Activated naive CD4-positive, alpha-beta T cell treated with anti-CD3 and anti-CD28 coated beads, Interleukin-2, amount 50 U/mL, for 24 hours (primary cell): Measurements from ENCODE around the gene NEDD8.
"Not testable (repeated sequence)": the region's sequence is repeated elsewhere in the genome, so short reads cannot be mapped to it uniquely, and the experiment has no call there.

Experiments used
- H3K27ac Mint-ChIP-seq: one replicate; pipeline ENCODE4 v1.8.0; 2021; ENCODE audit warnings: mild to moderate bottlenecking, mixed read lengths
- H3K27me3 Mint-ChIP-seq: one replicate; pipeline ENCODE4 v1.8.0; 2021; ENCODE audit warnings: mixed read lengths
- H3K36me3 Mint-ChIP-seq: one replicate; pipeline ENCODE4 v1.8.0; 2021; ENCODE audit warnings: mixed read lengths
- H3K4me1 Mint-ChIP-seq: one replicate; pipeline ENCODE4 v1.8.0; 2021; ENCODE audit warnings: mixed read lengths
- H3K4me3 Mint-ChIP-seq: one replicate; pipeline ENCODE4 v1.8.0; 2021; ENCODE audit warnings: mild to moderate bottlenecking, mixed read lengths
- H3K9me3 Mint-ChIP-seq: one replicate; pipeline ENCODE4 v1.8.0; 2021; ENCODE audit warnings: mixed read lengths

NEDD8 gene

DNA sequence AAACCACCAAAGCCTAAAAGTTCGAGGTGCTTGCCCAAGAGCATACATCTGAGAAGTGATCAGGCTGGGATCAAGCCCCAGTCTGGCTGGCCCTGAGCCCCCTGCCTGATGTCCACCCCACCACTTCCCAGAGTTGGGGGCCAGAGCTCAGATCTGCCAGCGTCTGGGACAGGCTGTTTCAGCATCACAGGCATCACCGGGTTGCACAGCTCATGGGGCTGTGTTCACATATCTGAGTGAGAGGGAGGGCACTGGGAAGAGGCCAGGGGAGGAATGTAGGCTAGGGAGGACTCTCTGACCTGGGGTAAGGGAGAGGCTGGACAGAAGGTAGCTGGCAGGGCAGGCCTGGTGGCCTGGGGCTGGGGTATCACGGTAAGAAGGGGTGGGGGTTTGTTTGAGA, 24.8 kb upstream of the NEDD8 start:
- Mint-ChIP-seq H3K4me3 (no peak overlapping the region), H3K27ac (no peak overlapping the region), H3K36me3 (peaks cover 6% of the 10 kb centered on the region), H3K27me3 (no peaks in the 10 kb centered on the region), H3K9me3 (no peaks in the 10 kb centered on the region), H3K4me1 (no peaks in the 10 kb centered on the region)

GRCh38 chr14:24255931-24256711, 24.0 kb upstream of the NEDD8 start:
- Mint-ChIP-seq H3K4me3 (no peak overlapping the region), H3K27ac (no peak overlapping the region), H3K36me3 (peaks cover 7% of the 10 kb centered on the region), H3K9me3 (no peaks in the 10 kb centered on the region), H3K27me3 (no peaks in the 10 kb centered on the region), H3K4me1 (no peaks in the 10 kb centered on the region)

DNA sequence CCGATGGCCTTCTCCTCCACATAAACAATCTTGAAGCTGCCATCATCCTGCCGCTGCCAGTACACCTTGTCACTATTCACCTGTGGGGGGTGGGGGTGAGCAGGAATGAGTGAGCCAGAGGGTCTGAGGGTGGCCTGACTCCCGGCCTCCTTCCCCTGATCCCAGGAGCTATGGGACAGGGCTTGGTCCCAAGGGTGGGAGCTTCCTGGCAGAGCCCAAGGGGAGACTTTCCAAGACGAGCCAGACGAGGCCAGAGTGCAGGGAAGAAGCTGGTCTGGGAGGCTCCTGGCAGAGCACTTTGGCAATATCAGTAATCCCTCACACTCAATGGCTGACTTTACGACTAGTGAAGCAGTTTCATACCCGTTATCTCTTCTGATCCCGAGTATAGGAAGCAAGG, 23.3 kb upstream of the NEDD8 start:
- H3K36me3 Mint-ChIP-seq = peaks cover 7% of the 10 kb centered on the region
- H3K4me3 Mint-ChIP-seq = no peak overlapping the region

GRCh38 chr14:24254630-24255392, 22.6 kb upstream of the NEDD8 start:
- Mint-ChIP-seq H3K4me3 (no peak overlapping the region), H3K9me3 (no peaks in the 10 kb centered on the region), H3K4me1 (peaks cover 1% of the 10 kb centered on the region), H3K27ac (no peak overlapping the region), H3K36me3 (peaks cover 11% of the 10 kb centered on the region), H3K27me3 (no peaks in the 10 kb centered on the region)

More for the DNA sequence above, 23.3 kb upstream of the NEDD8 start:
- no peak overlapping the region for H3K27ac Mint-ChIP-seq
- H3K4me1 Mint-ChIP-seq = no peaks in the 10 kb centered on the region
- H3K9me3 Mint-ChIP-seq = no peaks in the 10 kb centered on the region
- H3K27me3 Mint-ChIP-seq = no peaks in the 10 kb centered on the region

- Mint-ChIP-seq H3K9me3 (no peaks in the 10 kb centered on the region), H3K4me1 (peaks cover 4% of the 10 kb centered on the region), H3K36me3 (peaks cover 13% of the 10 kb centered on the region), H3K27me3 (no peaks in the 10 kb centered on the region), H3K4me3 (no peak overlapping the region), H3K27ac (no peak overlapping the region)
These were observed 21.8 kb upstream of the NEDD8 start for GRCh38 chr14:24253936-24254335.

GRCh38 chr14:24252289-24253124, 20.3 kb upstream of the NEDD8 start:
- H3K36me3 Mint-ChIP-seq = peaks cover 14% of the 10 kb centered on the region
- no peak overlapping the region for H3K27ac Mint-ChIP-seq
- peaks cover 12% of the 10 kb centered on the region for H3K4me1 Mint-ChIP-seq
- H3K9me3 Mint-ChIP-seq = no peaks in the 10 kb centered on the region
- no peak overlapping the region for H3K4me3 Mint-ChIP-seq
- H3K27me3 Mint-ChIP-seq = no peaks in the 10 kb centered on the region

GRCh38 chr14:24251880-24252288, 19.7 kb upstream of the NEDD8 start:
- H3K27ac Mint-ChIP-seq = no peak overlapping the region
- no peaks in the 10 kb centered on the region for H3K27me3 Mint-ChIP-seq
- no peak overlapping the region for H3K4me3 Mint-ChIP-seq
- H3K9me3 Mint-ChIP-seq = no peaks in the 10 kb centered on the region
- H3K36me3 Mint-ChIP-seq = peaks cover 13% of the 10 kb centered on the region
- peaks cover 18% of the 10 kb centered on the region for H3K4me1 Mint-ChIP-seq

GRCh38 chr14:24250354-24250753, 18.2 kb upstream of the NEDD8 start:
- Mint-ChIP-seq H3K4me1 (peaks cover 22% of the 10 kb centered on the region), H3K9me3 (no peaks in the 10 kb centered on the region)

GRCh38 chr14:24249230-24250021, 17.3 kb upstream of the NEDD8 start:
- Mint-ChIP-seq H3K9me3 (no peaks in the 10 kb centered on the region), H3K27me3 (no peaks in the 10 kb centered on the region), H3K4me3 (no peak overlapping the region), H3K36me3 (peaks cover 12% of the 10 kb centered on the region), H3K4me1 (peaks cover 26% of the 10 kb centered on the region), H3K27ac (peak overlapping the region; percentile 68)

More at GRCh38 chr14:24250354-24250753, 18.2 kb upstream of the NEDD8 start:
- no peak overlapping the region for H3K4me3 Mint-ChIP-seq
- peak overlapping the region; percentile 42 for H3K27ac Mint-ChIP-seq
- H3K36me3 Mint-ChIP-seq = peaks cover 12% of the 10 kb centered on the region
- no peaks in the 10 kb centered on the region for H3K27me3 Mint-ChIP-seq

DNA sequence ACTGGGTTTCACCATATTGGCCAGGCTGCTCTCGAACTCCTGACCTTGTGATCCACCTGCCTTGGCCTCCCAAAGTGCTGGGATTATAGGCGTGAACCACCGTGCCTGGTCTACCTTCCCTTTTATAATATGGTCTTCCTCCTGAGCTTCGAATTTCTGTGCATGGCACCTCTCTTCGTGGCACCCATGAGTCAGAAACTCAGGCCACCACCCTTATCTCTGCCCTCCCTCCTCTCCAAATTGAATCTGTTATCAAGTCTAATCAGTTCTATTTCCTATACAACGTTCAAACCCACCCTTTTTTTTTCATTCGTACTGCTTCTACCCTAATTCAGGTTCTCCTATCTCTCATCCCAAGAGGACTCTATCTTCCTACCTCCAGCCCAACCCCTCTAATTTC, 15.3 kb upstream of the NEDD8 start:
- peaks cover 10% of the 10 kb centered on the region for H3K36me3 Mint-ChIP-seq
- H3K4me1 Mint-ChIP-seq = peaks cover 35% of the 10 kb centered on the region
- H3K9me3 Mint-ChIP-seq = no peaks in the 10 kb centered on the region
- no peaks in the 10 kb centered on the region for H3K27me3 Mint-ChIP-seq
- H3K4me3 Mint-ChIP-seq = peak overlapping the region; percentile 64
- peak overlapping the region; percentile 53 for H3K27ac Mint-ChIP-seq

DNA sequence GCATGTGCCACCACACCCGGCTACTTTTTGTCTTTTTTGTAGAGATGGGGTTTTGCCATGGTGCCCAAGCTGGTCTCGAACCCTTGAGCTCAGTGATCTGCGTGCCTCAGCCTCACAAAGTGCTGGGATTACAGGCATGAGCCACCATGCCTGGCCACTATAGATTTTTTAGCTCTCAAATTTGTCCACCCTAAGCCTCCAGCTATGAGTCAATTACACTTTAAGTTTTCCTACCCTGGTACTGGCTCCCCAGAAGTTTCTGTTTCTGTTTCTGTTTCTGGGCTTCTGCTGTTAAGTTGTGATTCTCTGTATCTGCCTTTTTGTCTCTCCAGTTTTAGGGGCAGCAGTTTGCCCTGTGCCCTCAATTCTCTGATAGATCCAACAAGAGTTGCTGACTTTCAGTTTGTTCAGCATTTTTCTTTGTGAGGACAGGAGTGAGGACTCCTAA, 14.6 kb upstream of the NEDD8 start:
- H3K27me3 Mint-ChIP-seq = no peaks in the 10 kb centered on the region
- peak overlapping the region; percentile 86 for H3K27ac Mint-ChIP-seq
- H3K4me1 Mint-ChIP-seq = peaks cover 35% of the 10 kb centered on the region
- peak overlapping the region; percentile 72 for H3K4me3 Mint-ChIP-seq
- H3K9me3 Mint-ChIP-seq = no peaks in the 10 kb centered on the region
- peaks cover 10% of the 10 kb centered on the region for H3K36me3 Mint-ChIP-seq

GRCh38 chr14:24245350-24245749, 13.2 kb upstream of the NEDD8 start:
- Mint-ChIP-seq H3K4me1 (peaks cover 45% of the 10 kb centered on the region), H3K36me3 (peaks cover 11% of the 10 kb centered on the region)
- not testable (repeated sequence) for H3K9me3 Mint-ChIP-seq, H3K27me3 Mint-ChIP-seq, H3K4me3 Mint-ChIP-seq, H3K27ac Mint-ChIP-seq

DNA sequence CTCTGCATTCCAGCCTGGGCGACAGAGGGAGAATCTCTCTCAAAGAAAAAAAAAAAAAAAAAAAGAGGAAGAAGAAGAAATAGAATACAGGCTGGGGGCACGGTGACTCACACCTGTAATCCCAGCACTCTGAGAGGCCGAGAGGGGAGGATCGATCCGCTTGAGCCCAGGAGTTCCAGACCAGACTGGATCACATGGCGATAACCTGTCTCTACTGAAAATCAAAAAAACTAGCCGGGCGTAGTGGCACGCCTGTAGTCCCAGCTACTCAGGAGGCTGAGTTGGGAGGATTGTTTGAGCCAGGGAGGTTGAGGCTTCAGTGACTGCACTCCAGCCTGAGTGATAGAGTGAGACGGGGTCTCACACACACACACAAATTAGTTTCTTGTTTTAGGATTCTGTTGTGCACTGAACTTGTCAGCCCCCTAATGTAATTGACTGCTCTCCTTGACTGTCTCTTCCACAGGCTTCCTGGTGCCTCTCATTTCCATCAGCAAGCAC, 11.2 kb upstream of the NEDD8 start:
- Mint-ChIP-seq H3K27me3 (no peaks in the 10 kb centered on the region), H3K9me3 (no peaks in the 10 kb centered on the region), H3K36me3 (peaks cover 7% of the 10 kb centered on the region), H3K4me3 (peak overlapping the region; percentile 97), H3K4me1 (peaks cover 60% of the 10 kb centered on the region), H3K27ac (peak overlapping the region; percentile 98)

GRCh38 chr14:24241829-24242443, 9.8 kb upstream of the NEDD8 start:
- H3K4me1 Mint-ChIP-seq = peaks cover 61% of the 10 kb centered on the region
- H3K36me3 Mint-ChIP-seq = peaks cover 16% of the 10 kb centered on the region
- peak overlapping the region; percentile 98 for H3K27ac Mint-ChIP-seq
- H3K4me3 Mint-ChIP-seq = peak overlapping the region; percentile 97
- no peaks in the 10 kb centered on the region for H3K9me3 Mint-ChIP-seq
- H3K27me3 Mint-ChIP-seq = no peaks in the 10 kb centered on the region
